Uterus (tissue), 2 donors: Measurements from ENCODE around the gene PCYT1A.

ENCODE experiments used
- CTCF ChIP-seq, 4 experiments: fragments of 200-600 bp in 2 of 4; fragments of 450-650 bp in 2 of 4; sonication (generic) in 2 of 4; IDR thresholded peaks; one replicate each; pipeline ENCODE4 v1.5.1; 2016 to 2019; ENCODE audit warnings: antibody characterized with exemption in 4 of 4, mild to moderate bottlenecking in 2 of 4, moderate library complexity in 1 of 4
- POLR2A ChIP-seq, 2 donors: fragments of 450-650 bp; IDR thresholded peaks; one replicate each; pipeline ENCODE4 v1.6.1; 2016; ENCODE audit warnings: antibody characterized with exemption in 2 of 2, mild to moderate bottlenecking in 1 of 2, moderate library complexity in 1 of 2

DNA sequence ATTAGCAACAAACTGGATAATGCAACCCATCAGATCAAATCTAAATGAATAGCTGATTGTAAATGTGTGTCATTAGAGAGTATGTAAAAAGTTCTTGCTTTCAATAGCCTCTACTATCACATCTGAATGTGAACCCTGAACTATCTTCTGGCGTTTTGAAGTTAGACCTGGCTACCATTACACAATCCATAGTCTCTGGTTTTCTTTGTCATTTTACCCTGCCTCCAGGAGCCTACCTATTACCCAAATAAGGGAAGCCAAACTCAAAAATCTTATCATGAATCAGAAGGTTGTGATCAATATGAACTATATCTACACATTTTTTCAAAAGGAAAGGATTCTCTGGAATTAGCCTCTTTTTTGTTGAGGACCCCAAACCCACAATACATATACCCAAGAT is 31.8 kb downstream of the PCYT1A start:
- TF ChIP-seq CTCF (IDR thresholded peaks at IDR 0.05) (no peak), POLR2A (IDR thresholded peaks at IDR 0.05) (no peak)
